Heart left ventricle (tissue), 13 donors: ENCODE results near the gene EEF2K.
A peak's percentile ranks its signal among the peaks of the same experiment; 100 is the strongest.

Experiments used
- POLR2A ChIP-seq, 2 donors: fragments of 450-650 bp; IDR thresholded peaks; one replicate each; pipeline ENCODE4 v1.6.1; 2017; ENCODE audit warnings: antibody characterized with exemption in 2 of 2, mild to moderate bottlenecking in 2 of 2, moderate library complexity in 2 of 2
- TF ChIP-seq, protein P1 (sequence below), 12 donors: fragments of 200-600 bp; sonication (generic) in 4 of 12; IDR thresholded peaks; one replicate each; pipeline versions ENCODE4 v1.5.0 to v1.8.0; 2018 to 2022; ENCODE audit warnings: antibody characterized with exemption in 12 of 12, mild to moderate bottlenecking in 5 of 12
- donor health status: ischemic (EF 13 %, LVEDD 7.1; RV severe dilation, severe dysfunction).
- donor health status: DM: no; HTN: yes; CAD: no.
- donor health status: DM: no; HTN: no; CAD: no.
- donor health status: ischemic (EF 25% LVEDD 6.9; RV normal size, moderate dysfunction).
- donor health status: ischemic (EF 25% LVEDD 5.7; RV mildly dilated, moderate dysfunction).
- donor health status: ischemic (EF 35%, LVEDD 5.7; RV mildly dilated, moderate dysfunction).
- donor health status: nonischemic (EF 11% LVEDD 7.7; RV severe dilation, severe dysfunction).
- donor health status: DM: yes; HTN: yes; CAD: no.
- donor health status: PGD.
- donor health status: ischemic (EF 29% LVEDD 5.4; RV normal size, mild dysfunction).
- donor health status: nonischemic (EF 23%, LVEDD 6.1; RV moderate dilation, normal function).

DNA sequence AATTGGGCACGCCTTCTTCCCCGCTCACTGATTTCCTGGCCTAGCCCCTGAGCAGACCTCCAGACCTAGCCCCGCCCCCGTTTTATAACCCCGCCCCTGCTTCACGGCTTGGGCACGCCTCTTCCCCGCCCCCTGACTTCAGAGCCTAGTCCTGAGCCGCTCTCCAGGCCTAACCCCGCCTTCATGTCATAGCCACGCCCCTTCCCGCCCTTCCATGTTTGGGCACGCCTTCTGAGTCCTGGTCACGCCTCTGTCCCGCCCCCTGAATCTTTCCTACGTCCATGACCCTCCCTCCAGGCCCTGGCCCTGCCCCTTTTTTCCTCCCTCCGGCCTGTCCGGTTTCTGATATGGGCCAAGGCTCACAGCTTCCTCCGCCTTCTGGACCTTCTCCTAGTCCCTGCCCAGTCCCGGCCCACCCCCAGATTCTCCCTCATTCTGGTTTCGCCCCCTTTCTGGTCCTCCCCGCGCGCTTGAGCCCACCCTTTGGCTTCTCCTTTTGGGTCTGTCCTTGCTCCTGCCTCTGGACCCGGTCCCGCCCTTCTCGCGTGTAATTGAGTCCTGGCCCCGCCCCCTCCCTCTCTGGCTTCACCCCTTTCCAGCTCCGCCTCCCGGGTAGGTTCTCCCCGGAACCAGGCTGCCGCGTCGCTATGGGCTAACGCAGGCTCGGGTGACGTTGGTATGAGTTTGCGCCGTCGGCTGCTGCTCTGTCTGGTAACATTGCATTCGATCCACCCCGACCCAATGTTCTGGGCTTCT, 15.1 kb upstream of the EEF2K start:
- TF ChIP-seq POLR2A (IDR thresholded peaks at IDR 0.05) = peak in 1 of 2 donors; percentile 85
- TF ChIP-seq, protein P1, sequence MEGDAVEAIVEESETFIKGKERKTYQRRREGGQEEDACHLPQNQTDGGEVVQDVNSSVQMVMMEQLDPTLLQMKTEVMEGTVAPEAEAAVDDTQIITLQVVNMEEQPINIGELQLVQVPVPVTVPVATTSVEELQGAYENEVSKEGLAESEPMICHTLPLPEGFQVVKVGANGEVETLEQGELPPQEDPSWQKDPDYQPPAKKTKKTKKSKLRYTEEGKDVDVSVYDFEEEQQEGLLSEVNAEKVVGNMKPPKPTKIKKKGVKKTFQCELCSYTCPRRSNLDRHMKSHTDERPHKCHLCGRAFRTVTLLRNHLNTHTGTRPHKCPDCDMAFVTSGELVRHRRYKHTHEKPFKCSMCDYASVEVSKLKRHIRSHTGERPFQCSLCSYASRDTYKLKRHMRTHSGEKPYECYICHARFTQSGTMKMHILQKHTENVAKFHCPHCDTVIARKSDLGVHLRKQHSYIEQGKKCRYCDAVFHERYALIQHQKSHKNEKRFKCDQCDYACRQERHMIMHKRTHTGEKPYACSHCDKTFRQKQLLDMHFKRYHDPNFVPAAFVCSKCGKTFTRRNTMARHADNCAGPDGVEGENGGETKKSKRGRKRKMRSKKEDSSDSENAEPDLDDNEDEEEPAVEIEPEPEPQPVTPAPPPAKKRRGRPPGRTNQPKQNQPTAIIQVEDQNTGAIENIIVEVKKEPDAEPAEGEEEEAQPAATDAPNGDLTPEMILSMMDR (IDR thresholded peaks at IDR 0.05) = no peak
